K562 (cell line): ENCODE data around the gene COL4A4. TPM values are rescaled to one million over a fixed set of nuclear protein-coding genes. Genes with fewer than 3 reads are reported as not detected.

Source experiments
- ATAC-seq: fragments of 200-7000 bp; cut with Tn5 transposase; 3 replicates; pipeline ENCODE4 v1.9.1; 2020; ENCODE audit warnings: moderate library complexity
- BruUV-seq: library from RNA; stranded (reverse); fragments of 400-500 nt; replicated peaks from 2 replicates; lab custom pipeline; 2021; lab: Mats Ljungman, UMichigan
- CTCF ChIA-PET: fragments of 300-600 bp; formaldehyde crosslinking; extraction: SDS; loops from one replicate; lab custom pipeline; 2021; ENCODE audit warnings: low intra/inter-chr PET ratio; lab: Yijun Ruan, JAX
- POLR2A ChIA-PET: fragments of 300-600, 350-650 bp; sonication (Branson Sonifier 250); formaldehyde crosslinking; extraction: SDS; loops from one replicate; lab custom pipeline; 2021; ENCODE audit warnings: antibody characterized with exemption, inconsistent platforms; lab: Yijun Ruan, JAX
- DNase-seq, 4 experiments: peaks; one replicate each; pipeline versions ENCODE4 v3.0.0 to v3.0.0-alpha.2; 2011 to 2018; ENCODE audit warnings: low spot score in 3 of 4, mixed read lengths in 3 of 4; ENCODE audit errors: extremely low read depth in 1 of 4
- FAIRE-seq: peaks from 2 replicates; lab custom pipeline; 2011; peaks lifted over from hg19 to GRCh38; lab: Jason Lieb, UNC
- H2AFZ ChIP-seq: 2 replicates; pipeline ENCODE4 v1.6.0; 2011; ENCODE audit warnings: low read depth, low read length, control low read depth, inconsistent platforms
- H3K27ac ChIP-seq: fragments of 200-600 bp; 3 replicates; pipeline ENCODE4 v1.8.0; 2011; ENCODE audit warnings: low read depth, mild to moderate bottlenecking, control low read depth, inconsistent platforms, low read length, moderate library complexity, mixed read lengths; ENCODE audit errors: extremely low read depth
- H3K27me3 ChIP-seq, 2 experiments: fragments of 300-600 bp in 1 of 2; 2 replicates in 1 of 2; 3 replicates in 1 of 2; pipeline versions ENCODE4 v1.6.0 to v1.8.0; 2011; ENCODE audit warnings: inconsistent platforms in 2 of 2, low read length in 2 of 2, mild to moderate bottlenecking in 1 of 2, mixed read lengths in 1 of 2, moderate library complexity in 1 of 2; ENCODE audit not compliant: control insufficient read depth in 2 of 2, insufficient read depth in 2 of 2
- H3K36me3 ChIP-seq: fragments of 300-600 bp; 3 replicates; pipeline ENCODE4 v1.8.0; 2011; ENCODE audit warnings: mild to moderate bottlenecking, low read length, inconsistent platforms; ENCODE audit not compliant: control insufficient read depth, insufficient read depth
- H3K4me1 ChIP-seq, 2 experiments: fragments of 200-600 bp in 1 of 2; replicated peaks in 1 of 2; 2 replicates in 1 of 2; 3 replicates in 1 of 2; pipeline versions ENCODE4 v1.5.1 to v1.8.0; 2011; ENCODE audit warnings: inconsistent platforms in 2 of 2, low read length in 2 of 2, mild to moderate bottlenecking in 1 of 2, mixed read lengths in 1 of 2, moderate library complexity in 1 of 2; ENCODE audit not compliant: control insufficient read depth in 2 of 2, insufficient read depth in 2 of 2
- H3K4me2 ChIP-seq: 2 replicates; pipeline ENCODE4 v1.6.1; 2011; ENCODE audit warnings: low read length, control low read depth, inconsistent platforms, mixed read lengths; ENCODE audit not compliant: insufficient read depth
- H3K4me3 ChIP-seq: fragments of 200-600 bp; sonication (generic), shearing (Covaris generic); 2 replicates; pipeline ENCODE4 v1.5.1; 2016; ENCODE audit warnings: control low read depth, inconsistent platforms
- H3K79me2 ChIP-seq: fragments of 200-600 bp; 3 replicates; pipeline ENCODE4 v1.8.0; 2011; ENCODE audit warnings: low read length, inconsistent platforms; ENCODE audit not compliant: control insufficient read depth, insufficient read depth
- H3K9ac ChIP-seq, 2 experiments: 2 replicates each; pipeline versions ENCODE4 v1.6.0 to v1.6.1; 2011; ENCODE audit warnings: low read depth in 2 of 2, low read length in 2 of 2, control low read depth in 1 of 2, inconsistent platforms in 1 of 2, mild to moderate bottlenecking in 1 of 2, mixed read lengths in 1 of 2; ENCODE audit not compliant: insufficient read depth in 1 of 2
- H3K9me1 ChIP-seq: one replicate; pipeline ENCODE4 v1.6.0; 2011; ENCODE audit warnings: inconsistent platforms, mild to moderate bottlenecking, low read length, moderate library complexity; ENCODE audit not compliant: control insufficient read depth, insufficient read depth
- H3K9me3 ChIP-seq: replicated peaks from 2 replicates; pipeline ENCODE4 v1.5.1; 2011; ENCODE audit warnings: low read depth, low read length, inconsistent platforms; ENCODE audit not compliant: control insufficient read depth, insufficient read depth
- H4K20me1 ChIP-seq: replicated peaks from 2 replicates; pipeline ENCODE4 v1.6.1; 2011; ENCODE audit warnings: low read length, inconsistent platforms, mixed read lengths; ENCODE audit not compliant: control insufficient read depth, insufficient read depth
- ETV5 ChIP-seq: sonication (generic); formaldehyde crosslinking; IDR thresholded peaks from 2 replicates; pipeline ENCODE4 v1.4.0; 2020; ENCODE audit warnings: low read depth, mild to moderate bottlenecking, missing genetic modification reagents
- NFXL1 ChIP-seq: fragments of 450-650 bp; formaldehyde crosslinking; IDR thresholded peaks from 2 replicates; pipeline ENCODE4 v1.4.0; 2021; ENCODE audit warnings: mild to moderate bottlenecking
- NKRF ChIP-seq: fragments of 450-650 bp; IDR thresholded peaks from 2 replicates; pipeline ENCODE4 v1.6.1; 2016; ENCODE audit warnings: borderline replicate concordance
- PML ChIP-seq: IDR thresholded peaks from 2 replicates; pipeline ENCODE4 v1.6.1; 2012; ENCODE audit warnings: low read length, inconsistent platforms
- WGBS: fragments of 100-300 bp; shearing (Covaris generic); methylation state at CpG from one replicate; pipeline ENCODE4 v1.1.6; 2016; ENCODE audit warnings: low coverage, mixed read lengths; ENCODE audit not compliant: insufficient coverage; ENCODE audit errors: missing lambda C conversion rate; 5-methylcytosine and 5-hydroxymethylcytosine counted together
- in situ Hi-C: fragments of 300-500 bp; cut with MboI; formaldehyde crosslinking; loops from 4 replicates; pipeline ENCODE4 v1.15.0; 2018; ENCODE audit warnings: inconsistent platforms, mixed read lengths
- intact Hi-C: fragments of 100-400 bp; cut with micrococcal nuclease; formaldehyde crosslinking; loops from 2 replicates; pipeline ENCODE4 v1.14.2; 2022
- polyA plus RNA-seq, 8 experiments: library from polyadenylated mRNA; depleted of rRNA in 4 of 8; stranded (reverse) in 5 of 8; unstranded in 3 of 8; fragments of >200 nt; fragmentation: Nextera tagmentation in 2 of 8; fragmentation: Illumina TruSeq in 1 of 8; extraction: Ambion mirVana in 2 of 8; extraction: Trizol in 1 of 8; gene quantifications; 2 replicates each; pipeline versions ENCODE4 v1.2.1 to v1.2.3, GENCODE V29; 2011 to 2014; ENCODE audit warnings: inconsistent platforms in 1 of 8, missing spikeins in 1 of 8
- total RNA-seq, 7 experiments: library from RNA; depleted of rRNA in 6 of 7; stranded (reverse); fragments of >200 nt in 6 of 7; fragmentation: Illumina TruSeq in 2 of 7; extraction: Trizol in 2 of 7; gene quantifications; 2 replicates each; pipeline versions ENCODE4 v1.2.1 to v1.2.3, GENCODE V29; 2011 to 2021; ENCODE audit warnings: low replicate concordance in 1 of 7
- TF ChIP-seq, protein P1 (sequence below): fragments of 250-450 bp; sonication (Bioruptor Pico); IDR thresholded peaks from 2 replicates; pipeline ENCODE4 v1.8.0; 2022; ENCODE audit warnings: moderate library complexity, mild to moderate bottlenecking, inconsistent platforms
- TF ChIP-seq, protein P2 (sequence below): fragments of 200-800 bp; sonication (Bioruptor generic); IDR thresholded peaks from 2 replicates; pipeline ENCODE4 v1.6.1; 2017; ENCODE audit warnings: missing genetic modification characterization, missing compliant biosample characterization
- TF ChIP-seq, protein P3 (sequence below): sonication (generic); formaldehyde crosslinking; IDR thresholded peaks from 2 replicates; pipeline ENCODE4 v1.9.0; 2022; ENCODE audit warnings: mild to moderate bottlenecking, missing genetic modification reagents
- TF ChIP-seq, protein P4 (sequence below): fragments of 250-450 bp; sonication (Bioruptor Pico); IDR thresholded peaks from 2 replicates; pipeline ENCODE4 v1.9.0; 2021; ENCODE audit warnings: mild to moderate bottlenecking, inconsistent platforms

The COL4A4 gene
- total and polyA plus RNA-seq, 9 of the 15 experiments (the other 6 are each of a cell fraction or from before 2014, with no cell fraction given) = under 0.01 to 0.01 TPM; not detected in 7

- Histone ChIP-seq H3K9me1 (no peaks in the 10 kb centered on the region), H4K20me1 (no peaks in the 10 kb centered on the region), H3K4me2 (no peak overlapping the region), H3K27me3 (no peaks in the 10 kb centered on the region), H3K4me1 (no peaks in the 10 kb centered on the region), H3K9ac (no peak overlapping the region), H3K4me3 (no peak overlapping the region), H3K9me3 (no peaks in the 10 kb centered on the region), H3K79me2 (no peaks in the 10 kb centered on the region), H3K27ac (no peak overlapping the region), H2AFZ (no peak overlapping the region), H3K36me3 (peaks cover 10% of the 10 kb centered on the region; the same call in 1 of the 3 replicates)
- ChIA-PET POLR2A (interaction anchor here (0.6 kb wide), 1 partner anchor 275 kb away, joined by 3 read pairs; no protein-coding TSS in a partner anchor), CTCF (no interaction called here)
- ATAC-seq (no peak), FAIRE-seq (no peak), DNase-seq (no peak)
- in situ Hi-C loops = no loop called here
- no TSS peak for BruUV-seq
- intact Hi-C loops = no loop called here
- TF ChIP-seq, protein P1, sequence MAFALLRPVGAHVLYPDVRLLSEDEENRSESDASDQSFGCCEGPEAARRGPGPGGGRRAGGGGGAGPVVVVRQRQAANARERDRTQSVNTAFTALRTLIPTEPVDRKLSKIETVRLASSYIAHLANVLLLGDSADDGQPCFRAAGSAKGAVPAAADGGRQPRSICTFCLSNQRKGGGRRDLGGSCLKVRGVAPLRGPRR (CRISPR knock-in tag) = no peak
- TF ChIP-seq, protein P2, sequence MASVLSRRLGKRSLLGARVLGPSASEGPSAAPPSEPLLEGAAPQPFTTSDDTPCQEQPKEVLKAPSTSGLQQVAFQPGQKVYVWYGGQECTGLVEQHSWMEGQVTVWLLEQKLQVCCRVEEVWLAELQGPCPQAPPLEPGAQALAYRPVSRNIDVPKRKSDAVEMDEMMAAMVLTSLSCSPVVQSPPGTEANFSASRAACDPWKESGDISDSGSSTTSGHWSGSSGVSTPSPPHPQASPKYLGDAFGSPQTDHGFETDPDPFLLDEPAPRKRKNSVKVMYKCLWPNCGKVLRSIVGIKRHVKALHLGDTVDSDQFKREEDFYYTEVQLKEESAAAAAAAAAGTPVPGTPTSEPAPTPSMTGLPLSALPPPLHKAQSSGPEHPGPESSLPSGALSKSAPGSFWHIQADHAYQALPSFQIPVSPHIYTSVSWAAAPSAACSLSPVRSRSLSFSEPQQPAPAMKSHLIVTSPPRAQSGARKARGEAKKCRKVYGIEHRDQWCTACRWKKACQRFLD = no peak
- TF ChIP-seq NFXL1 (CRISPR knock-in tag) = no peak
- TF ChIP-seq, protein P3, sequence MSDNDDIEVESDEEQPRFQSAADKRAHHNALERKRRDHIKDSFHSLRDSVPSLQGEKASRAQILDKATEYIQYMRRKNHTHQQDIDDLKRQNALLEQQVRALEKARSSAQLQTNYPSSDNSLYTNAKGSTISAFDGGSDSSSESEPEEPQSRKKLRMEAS (CRISPR knock-in tag) = no peak
- no peak for TF ChIP-seq ETV5 (CRISPR knock-in tag)
- TF ChIP-seq, protein P4, sequence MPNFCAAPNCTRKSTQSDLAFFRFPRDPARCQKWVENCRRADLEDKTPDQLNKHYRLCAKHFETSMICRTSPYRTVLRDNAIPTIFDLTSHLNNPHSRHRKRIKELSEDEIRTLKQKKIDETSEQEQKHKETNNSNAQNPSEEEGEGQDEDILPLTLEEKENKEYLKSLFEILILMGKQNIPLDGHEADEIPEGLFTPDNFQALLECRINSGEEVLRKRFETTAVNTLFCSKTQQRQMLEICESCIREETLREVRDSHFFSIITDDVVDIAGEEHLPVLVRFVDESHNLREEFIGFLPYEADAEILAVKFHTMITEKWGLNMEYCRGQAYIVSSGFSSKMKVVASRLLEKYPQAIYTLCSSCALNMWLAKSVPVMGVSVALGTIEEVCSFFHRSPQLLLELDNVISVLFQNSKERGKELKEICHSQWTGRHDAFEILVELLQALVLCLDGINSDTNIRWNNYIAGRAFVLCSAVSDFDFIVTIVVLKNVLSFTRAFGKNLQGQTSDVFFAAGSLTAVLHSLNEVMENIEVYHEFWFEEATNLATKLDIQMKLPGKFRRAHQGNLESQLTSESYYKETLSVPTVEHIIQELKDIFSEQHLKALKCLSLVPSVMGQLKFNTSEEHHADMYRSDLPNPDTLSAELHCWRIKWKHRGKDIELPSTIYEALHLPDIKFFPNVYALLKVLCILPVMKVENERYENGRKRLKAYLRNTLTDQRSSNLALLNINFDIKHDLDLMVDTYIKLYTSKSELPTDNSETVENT (CRISPR knock-in tag) = no peak
- no peak for TF ChIP-seq PML
- TF ChIP-seq NKRF = no peak
- 80% methylated on average over 3 of the region's 4 CpGs for WGBS
These were observed 169.2 kb downstream of the COL4A4 start for GRCh38 chr2:226994775-226995174.
